Stimulated activated CD8-positive, alpha-beta memory T cell treated with anti-CD3 and anti-CD28 coated beads, Interleukin-12 subunit alpha, Interleukin-12 subunit beta, amount 100 ng/mL, for 24 hours (primary cell): ENCODE results near the gene PRPSAP2.
"Not testable (repeated sequence)": the region's sequence is repeated elsewhere in the genome, so short reads cannot be mapped to it uniquely, and the experiment has no call there.

Experiments
- DNase-seq: peaks from one replicate; pipeline ENCODE4 v3.0.0-alpha.2; 2020; ENCODE audit errors: extremely low read depth

Gene PRPSAP2

DNA sequence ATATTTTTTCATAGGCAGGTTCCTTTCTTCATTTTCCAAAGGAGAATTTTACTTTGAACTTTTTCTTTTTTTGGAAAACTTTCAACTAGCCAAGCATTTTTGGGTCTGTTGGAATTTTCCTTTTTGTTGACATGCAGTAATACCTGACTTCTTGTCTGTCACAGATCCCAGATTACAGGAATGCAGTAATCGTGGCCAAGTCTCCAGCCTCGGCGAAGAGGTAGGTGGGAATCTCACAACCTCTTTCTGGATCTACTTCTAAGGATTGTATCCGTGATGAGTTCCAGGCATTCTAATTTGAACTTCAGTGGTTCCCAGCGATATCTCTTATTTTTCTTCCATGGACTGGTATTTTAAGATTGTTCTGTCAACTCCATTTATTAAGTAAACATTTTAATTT, 31.7 kb downstream of the PRPSAP2 start:
- no peak for DNase-seq

DNA sequence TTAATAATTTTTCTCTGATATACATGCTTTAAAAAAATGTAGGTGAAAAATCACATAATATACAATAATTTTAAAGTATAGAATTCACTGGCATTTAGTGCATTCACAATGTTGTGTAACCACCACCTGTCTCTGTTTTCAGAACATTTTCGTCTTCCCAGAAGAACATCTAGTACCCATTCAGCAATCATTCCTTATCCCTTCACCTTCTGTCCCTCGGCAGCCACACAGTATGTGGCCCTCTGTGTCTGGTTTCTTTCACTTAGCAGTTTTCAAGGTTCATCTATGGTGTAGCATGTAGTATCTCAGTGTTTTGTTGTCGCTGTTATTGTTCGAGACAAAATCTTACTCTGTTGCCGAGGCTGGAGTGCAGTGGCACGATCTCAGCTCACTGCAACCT, 33.6 kb downstream of the PRPSAP2 start:
- no peak for DNase-seq

DNA sequence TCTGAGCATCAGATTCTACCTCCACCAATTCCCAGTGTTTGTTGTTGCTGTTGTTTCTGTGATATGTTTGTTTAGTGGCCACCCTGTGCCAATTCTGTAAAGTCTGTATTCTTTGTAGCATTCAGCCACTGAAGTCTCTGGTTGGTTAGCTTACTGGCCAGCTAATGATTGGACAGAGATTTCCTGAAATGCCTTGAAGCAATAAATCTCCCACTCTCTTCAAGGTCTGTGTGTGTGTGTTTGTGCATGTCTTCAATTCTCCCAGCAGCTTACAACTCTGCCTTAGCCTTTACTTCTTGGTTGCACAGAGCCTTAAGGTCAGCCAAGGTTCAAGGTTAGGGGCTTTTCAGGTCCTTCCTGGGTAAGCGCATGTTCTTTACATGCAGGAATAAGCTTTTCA, 38.2 kb downstream of the PRPSAP2 start:
- no peak for DNase-seq

DNA sequence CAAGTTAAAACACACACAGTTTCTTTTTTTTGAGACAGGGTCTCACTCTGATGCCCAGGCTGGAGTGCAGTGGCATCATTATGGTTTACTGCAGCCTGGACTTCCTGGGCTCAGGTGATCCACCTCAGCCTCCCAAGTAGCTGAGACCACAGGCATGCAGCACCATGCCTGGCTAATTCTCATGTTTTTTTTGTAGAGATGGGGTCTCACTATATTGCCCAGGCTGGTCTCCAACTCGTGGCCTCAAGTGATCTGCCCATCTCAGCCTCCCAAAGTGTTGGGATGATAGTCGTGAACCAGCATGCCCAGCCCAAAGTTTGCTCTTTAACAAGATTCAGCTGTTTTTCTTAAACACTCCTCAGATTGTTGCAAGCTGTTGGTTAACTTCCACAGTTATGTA, 39.0 kb downstream of the PRPSAP2 start:
- no peak for DNase-seq

DNA sequence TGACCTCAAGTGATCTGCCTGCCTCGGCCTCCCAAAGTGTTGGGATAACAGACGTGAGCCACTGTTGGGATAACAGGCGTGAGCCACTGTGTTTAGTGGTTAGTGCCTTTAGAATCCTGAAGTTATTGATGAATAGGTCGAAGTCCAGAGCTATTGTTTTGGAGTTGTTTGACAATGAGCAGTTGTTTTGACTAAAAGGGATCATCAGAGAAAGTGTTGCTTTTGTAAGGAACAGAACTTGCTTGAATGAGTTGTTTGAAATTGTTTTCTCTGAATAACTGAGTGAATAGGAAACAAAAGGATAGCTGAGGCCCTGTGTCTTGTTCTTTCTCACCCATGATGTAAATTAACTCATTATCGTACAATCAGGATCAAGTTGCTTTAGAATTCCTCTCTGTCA, 46.6 kb downstream of the PRPSAP2 start:
- no peak for DNase-seq

DNA sequence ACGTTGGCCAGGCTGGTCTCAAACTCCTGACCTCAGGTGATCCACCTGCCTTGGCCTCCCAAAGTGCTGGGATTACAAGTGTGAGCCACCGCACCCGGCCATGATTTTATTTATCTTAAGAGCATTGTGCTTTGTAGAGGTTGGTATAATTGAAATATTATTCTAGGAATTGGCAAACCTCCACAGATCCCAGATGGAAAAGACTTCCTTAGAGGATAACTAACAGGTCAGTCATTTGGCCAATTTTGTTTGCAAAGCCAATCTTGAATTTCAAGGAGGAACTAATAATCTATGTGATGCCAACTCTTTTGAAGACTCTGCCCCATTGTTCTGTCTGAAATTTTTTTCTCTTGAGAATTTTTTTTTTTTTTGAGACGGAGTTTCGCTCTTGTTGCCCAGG, 47.3 kb downstream of the PRPSAP2 start:
- no peak for DNase-seq

DNA sequence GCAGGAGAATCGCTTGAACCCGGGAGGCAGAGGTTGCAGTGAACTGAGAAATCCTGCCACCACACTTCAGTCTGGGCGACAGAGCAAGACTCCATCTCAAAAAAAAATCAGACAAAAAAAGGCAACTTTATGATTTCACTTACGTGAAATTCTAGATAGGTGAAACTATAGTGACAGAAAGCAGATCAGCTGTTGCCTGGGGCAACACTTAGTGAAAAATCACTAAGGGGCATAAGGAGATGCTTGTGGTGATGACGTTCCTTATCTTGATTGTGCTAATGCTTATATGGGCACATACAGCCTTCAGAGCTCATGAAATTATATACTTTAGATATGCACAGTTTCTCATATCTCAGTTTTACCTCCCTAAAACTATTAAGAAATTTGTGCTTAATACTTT, 52.4 kb downstream of the PRPSAP2 start:
- DNase-seq: no peak

DNA sequence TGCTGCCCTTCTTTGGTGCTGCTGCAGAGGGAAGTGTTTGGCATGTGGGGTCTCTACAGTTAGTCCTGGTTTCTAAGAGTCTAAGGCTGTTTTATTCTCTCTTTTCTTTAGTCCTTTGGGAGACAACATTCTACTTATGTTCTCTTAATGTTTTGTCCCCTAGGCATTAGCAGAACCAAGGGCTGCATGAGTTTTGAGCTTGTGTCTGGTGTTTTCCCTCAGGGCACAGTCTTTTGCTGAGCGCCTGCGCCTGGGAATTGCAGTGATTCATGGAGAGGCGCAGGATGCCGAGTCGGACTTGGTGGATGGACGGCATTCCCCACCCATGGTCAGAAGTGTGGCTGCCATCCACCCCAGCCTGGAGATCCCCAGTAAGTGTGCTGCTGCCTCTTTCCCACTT, 53.0 kb downstream of the PRPSAP2 start:
- no peak for DNase-seq

DNA sequence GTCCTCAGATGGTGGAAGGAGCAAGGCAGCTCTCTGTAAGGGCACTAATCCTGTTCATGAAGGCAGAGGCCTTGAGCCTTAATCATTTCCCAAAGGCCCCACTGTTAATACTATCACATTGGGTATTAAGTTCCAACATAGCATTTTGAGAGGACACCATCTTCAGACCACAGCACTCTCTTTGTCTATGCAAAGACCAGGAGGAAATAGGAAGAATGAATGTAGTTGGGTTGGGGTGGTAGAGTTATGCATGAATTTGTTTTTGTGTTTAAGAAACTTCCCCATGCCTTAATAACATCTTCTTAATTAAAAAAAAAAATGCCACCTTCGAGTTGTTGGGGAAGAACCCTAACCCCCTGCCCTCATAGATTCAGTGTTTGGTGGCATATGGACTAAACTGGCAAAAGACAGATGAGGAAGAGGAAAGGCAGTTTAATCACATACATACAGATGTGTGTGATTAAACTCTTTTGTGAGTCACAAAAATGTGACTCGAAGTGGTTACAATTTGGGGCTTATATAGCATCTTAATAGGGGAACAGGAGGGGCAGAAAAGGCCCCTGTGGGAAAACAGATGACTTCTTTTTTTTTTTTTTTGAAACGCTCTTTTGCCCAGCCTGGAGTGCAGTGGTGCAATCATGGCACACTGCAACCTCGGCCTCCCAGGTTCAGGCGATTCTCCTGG, 59.0 kb downstream of the PRPSAP2 start:
- DNase-seq: no peak

DNA sequence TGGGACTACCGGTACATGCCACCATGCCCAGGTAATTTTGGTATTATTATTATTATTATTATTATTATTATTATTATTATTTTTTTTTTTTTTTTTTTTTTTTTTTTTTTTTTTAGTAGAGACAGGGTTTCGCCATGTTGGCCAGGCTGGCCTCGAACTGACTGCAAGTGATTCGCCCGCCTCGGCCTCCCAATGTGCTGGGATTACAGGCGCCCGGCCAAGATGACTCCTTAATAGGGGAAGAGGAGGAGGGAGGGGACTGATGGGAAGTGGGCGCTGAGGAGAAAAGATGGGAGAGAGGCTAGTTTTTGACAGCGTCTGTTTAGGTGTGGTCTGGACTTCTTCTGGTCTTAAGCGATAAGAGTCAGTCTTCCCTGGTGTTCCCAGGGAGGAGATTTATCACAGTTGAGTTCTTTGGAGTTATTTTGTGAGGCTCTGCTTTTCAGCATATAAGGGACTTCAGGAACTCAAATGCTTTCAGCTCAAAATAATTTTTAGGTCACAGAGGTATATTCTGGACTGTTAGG, 59.6 kb downstream of the PRPSAP2 start:
- no peak for DNase-seq

DNA sequence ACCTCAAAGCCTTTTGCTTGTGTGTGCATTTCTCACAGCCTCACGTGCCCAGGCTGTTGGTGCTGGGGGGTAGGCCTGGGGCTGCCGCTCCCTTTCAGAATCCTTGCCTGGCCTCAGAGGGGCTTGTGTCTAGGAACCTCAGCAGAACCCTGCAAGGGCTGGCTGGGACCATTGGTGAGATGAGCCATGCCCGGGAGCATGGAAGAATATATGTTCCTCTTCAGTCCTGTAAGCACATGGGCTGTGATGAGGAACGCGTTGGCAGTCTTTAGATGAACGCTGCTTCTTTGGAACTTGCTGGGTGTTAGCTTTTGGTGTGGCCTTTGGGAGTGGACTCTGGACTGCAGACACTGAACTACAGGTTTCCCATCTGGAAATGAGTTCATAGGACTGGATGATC, 62.0 kb downstream of the PRPSAP2 start:
- no peak for DNase-seq

DNA sequence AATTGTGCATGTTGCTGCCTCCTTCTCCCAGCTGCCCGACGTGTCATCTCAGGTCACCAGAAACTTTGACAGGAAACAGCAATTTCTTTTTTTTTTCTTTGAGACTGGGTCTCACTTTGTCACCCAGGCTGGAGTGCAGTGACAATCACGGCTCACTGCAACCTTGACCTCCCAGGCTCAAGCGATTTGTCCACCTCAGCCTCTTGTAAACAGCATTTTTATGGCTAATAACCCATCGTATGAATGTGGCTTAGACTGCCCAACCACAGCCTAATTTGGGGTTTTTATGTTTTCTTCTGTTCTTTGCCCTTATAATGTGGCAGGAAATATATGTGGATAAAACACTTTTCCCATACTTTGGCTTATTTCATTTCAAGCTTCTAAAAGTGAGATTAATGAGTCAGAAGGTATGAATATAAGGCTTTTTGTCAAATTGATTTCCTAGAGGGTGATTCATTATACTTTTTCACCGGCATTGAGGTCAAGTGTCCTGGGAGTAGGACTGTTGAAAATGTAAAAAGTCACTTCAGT, 63.0 kb downstream of the PRPSAP2 start:
- no peak for DNase-seq

DNA sequence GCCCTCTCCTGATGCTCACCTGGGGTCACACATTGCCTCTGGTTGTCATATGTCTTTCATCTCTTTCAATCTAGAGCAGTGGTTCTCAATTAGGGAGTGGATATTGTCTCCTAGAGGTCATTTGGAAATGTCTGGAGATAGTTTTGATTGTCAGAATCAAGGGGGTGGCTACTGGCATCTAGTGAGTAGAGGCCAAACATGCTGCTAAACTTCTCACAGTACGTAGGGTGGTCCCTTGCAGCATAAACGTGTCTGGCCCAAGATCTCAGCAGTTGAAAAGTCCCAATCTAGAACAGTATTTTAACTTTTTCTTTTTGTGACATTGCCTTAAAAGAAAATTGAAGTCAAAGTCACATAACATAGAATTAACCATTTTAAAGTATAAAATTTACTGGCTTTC, 63.6 kb downstream of the PRPSAP2 start:
- DNase-seq: no peak

DNA sequence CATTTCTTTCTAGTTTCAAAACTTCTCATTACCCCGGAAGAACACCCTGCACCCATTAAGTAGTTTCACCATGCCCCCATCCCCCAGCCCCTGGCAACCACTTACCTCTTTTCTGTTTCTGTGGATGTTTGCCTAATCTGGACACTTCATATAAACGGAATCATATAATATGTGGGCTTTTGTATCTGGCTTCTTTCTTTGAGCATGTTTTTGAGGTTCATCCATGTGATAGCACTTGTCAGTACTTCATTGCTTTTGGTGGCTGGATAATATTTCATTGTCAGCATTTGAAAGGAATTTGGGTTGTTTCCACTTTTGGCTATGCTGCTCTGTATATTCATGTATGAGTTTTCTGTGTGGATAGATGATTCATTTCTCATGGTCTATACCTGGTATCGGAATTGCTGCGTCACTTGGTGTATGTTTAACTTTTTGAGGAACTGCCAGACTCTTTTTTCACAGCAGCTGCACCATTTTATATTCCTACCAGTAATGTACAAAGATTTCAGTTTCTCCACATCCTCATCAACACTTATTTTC, 64.1 kb downstream of the PRPSAP2 start:
- no peak for DNase-seq

DNA sequence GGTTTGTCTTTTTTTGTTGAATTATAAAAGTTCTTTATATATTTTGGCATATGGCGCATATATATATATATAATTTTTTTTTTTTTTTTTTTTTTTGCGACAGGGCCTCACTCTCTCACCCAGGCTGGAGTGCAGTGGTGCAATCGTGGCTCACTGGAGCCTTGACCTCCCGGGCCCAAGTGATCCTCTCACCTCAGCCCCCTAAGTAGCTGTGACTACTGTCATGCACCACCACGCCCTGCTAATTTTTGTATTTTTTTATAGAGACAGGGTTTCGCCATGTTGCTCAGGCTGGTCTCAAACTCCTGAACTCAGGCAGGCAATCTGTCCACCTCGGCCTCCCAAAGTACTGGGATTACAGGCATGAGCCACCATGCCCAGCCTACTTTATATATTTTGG, 64.7 kb downstream of the PRPSAP2 start:
- DNase-seq: not testable (repeated sequence)

DNA sequence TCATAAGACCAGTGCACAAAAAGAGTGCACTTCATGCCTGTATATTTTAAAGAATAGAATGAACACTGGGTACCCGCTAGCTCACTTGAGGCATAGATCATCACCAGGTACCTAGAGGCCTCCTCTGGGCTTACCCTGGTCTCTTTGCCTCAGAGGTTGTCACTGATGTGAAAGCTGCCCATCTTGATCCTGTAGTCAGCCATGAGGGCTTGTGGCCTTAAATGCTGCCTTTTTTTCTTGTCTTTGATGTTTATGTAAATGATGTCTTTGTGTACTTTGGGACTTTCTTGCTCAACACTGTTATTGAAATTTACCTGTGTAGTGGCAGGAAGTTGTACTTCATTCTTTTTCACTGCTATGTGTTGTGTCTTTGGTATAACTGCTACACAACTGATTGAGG, 67.3 kb downstream of the PRPSAP2 start:
- no peak for DNase-seq

DNA sequence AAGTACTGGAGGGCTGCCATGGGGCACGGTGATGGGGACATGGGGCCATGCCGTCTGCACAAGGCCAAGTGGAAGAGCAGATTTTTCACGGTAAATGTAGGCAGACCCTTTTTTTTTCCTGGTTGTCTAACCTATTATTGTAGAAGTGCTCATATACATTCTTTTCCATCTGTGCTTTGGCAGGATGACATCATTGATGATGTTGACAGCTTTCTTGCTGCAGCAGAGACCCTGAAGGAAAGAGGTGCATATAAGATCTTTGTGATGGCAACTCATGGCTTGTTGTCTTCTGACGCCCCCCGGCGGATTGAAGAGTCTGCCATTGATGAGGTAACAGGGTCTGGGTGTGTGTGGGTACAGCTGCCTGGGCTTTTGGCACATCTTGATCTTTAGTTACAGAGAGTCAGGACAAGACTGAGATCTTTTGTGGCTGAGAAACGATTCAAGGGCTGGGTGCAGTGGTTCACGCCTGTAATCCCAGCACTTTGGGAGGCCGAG, 70.7 kb downstream of the PRPSAP2 start:
- no peak for DNase-seq

DNA sequence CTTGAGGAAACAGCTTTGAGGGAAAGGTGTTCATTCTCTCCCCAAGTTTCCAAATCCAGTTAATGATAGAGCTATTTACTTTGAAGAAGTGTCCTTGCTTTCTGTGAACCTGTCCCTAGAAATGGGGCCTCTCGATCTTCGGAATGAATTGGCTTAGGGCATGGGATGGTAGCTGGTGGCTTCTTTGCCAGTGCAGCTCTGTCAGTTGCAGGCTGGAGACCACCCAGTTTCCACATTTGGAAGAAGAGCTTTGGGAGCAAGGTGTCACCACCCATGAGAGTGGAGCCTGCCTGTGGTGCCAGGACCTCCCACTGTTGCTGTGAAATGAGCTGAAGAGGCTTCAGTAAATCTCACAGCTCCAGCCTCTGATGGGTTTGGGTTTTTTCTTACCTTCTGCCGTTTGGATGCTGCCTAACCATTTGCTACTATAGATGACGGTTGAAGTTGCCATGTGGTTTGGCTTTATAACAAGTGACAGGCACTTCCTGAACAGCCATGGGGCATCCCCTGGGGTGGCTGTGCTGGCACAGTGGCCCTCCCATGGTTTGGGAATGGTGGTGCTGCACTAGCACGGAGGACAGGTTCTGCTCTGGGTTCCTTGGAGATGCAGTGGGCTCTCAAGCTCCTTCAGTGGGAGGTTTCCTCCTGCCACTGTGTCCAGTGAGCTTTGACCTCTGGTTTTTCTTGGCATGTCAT, 74.6 kb downstream of the PRPSAP2 start:
- no peak for DNase-seq

DNA sequence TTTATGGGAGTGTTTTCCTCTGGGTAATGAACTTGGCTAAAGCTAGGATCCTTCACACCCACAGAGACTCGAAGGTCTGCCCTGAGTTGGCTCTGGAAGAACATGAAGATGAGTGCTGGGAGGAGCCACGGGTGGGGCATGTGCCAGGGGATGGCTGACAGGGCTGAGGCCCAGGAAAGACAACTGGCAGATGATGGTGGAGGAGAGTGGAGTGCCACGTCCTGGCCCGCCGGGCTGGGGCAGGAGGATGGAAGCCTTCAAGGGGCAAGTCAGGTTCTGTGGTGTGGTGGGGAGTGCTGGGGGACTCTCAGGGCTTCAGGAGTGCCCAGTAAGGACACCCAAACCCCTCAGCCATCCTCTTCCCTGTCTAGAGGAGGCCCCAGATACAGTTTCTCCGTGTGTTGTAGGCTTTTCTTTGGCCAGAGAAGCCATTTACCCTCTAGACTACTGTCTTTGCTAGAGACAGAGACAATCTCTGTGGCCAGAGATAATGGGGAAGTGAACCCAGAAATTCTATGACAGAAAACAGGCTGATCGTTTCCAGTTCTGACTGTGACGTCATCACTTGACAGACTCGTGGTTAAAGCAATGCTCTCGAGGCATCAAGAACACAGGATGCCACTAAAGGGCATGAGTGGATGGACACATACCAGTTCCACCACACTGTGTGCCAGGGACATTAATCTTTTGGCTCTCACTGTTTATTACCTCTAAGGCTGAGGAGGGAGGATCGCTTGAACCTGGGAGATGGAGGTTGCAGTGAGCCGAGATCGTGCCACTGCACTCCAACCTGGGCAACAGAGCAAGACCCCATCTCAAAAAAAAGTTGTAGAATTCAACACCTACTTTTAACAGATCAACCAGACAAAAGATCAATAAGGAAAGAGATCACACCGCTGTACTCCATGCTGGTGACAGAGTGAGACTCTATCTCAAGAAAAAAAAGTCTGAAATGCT, 75.4 kb downstream of the PRPSAP2 start:
- no peak for DNase-seq

DNA sequence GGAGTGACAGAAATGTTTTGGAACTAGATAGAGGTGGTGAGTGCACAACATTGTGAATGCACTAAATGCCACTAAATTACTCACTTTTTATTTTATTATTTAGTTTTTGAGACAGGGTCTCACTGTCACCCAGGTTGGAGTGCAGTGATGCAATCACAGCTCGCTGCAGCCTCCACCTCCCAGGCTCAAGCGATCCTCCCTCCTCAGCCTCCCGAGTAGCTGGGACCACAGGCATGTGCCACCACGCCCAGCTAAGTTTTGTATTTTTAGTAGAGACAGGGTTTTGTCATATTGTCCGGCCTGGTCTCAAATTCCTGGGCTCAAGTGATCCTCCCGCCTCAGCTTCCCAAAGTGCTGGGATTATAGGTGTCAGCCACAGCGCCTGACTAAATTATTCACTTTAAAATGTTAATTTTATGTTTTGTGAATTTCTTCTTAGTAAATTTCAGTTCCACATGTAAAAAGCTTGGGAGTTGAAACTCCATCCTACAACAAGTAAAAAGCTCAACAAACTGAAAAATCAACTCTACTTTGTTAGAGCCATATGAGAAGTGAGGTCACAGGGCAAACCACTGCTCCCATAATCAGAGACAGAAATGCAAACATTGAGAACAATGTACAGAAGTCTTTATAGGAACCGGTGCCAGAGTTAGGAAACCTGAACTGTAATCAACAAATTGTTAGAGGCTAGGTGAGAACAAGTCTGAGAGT, 80.2 kb downstream of the PRPSAP2 start:
- no peak for DNase-seq

DNA sequence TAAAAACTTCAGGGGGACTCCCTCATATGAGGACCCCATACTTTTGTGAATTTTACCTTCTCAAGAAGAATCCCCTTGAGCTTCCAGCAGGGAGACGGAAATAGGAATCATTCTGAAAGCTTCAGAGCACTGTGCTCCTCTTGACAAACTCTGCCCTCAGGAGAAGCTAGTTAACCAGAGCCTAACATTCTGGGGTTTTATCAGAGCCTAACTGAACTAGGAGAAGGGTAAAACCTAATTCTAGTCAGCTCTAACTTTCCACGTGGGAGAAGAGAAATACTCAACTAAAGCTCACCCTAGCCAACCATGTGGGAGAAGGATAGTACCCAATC, 80.7 kb downstream of the PRPSAP2 start:
- DNase-seq: no peak
